ENCODE data around the gene USF3.

Gene USF3

DNA sequence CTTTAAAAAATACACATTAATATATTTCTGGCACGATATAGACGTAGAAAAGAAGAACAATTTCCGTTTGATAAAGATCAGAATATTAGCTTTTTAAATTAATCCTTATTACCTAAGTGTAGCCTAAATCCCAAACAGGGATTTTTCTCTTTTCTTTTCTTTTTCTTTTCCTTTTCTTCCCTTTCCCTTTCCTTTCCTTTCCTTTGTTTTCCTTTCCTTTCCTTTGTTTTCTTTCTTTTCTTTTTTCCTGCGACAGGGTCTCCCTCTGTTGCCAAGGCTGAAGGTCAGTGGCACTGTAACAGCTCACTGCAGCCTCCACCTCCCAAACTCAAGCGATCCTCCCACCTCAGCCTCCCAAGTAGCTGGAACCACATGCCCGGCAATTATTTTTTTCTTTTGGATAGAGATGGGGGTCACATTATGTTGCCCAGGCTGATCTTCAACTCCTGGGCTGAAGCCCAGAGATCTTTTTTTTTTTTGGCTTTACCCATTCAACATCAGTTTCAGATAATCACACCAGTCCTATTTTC, 1.8 kb upstream of the USF3 start:
- DNase-seq (ENCODE audit: low read depth) = no peak

DNA sequence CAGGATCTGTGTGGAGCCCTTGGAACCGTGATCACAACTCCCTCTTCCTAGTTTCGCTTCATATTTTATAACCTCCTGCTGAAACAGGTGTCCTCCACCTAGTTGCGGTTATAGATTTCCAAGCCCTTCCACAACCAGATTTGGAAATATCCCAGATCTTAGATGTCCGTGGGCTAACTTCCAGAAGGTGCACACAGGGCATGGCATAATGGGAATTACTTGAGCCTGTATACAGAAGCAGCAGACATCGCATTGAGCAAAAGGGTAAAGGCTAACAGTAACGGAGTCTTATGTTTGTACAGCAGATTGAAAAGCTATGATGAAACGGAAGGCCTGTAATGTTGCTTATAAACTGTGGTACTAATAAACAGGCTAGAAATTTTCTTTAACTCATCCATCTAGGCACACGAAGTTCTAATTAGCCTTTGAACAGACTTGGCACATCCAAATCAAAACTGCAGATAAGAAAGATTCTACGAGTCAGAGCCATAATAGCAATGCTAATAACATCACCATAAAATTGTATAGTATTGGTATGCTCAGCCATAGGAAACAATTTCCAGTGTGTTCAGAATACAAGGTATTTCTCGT, 1.2 kb upstream of the USF3 start:
- no peak for DNase-seq (ENCODE audit: low read depth)

DNA sequence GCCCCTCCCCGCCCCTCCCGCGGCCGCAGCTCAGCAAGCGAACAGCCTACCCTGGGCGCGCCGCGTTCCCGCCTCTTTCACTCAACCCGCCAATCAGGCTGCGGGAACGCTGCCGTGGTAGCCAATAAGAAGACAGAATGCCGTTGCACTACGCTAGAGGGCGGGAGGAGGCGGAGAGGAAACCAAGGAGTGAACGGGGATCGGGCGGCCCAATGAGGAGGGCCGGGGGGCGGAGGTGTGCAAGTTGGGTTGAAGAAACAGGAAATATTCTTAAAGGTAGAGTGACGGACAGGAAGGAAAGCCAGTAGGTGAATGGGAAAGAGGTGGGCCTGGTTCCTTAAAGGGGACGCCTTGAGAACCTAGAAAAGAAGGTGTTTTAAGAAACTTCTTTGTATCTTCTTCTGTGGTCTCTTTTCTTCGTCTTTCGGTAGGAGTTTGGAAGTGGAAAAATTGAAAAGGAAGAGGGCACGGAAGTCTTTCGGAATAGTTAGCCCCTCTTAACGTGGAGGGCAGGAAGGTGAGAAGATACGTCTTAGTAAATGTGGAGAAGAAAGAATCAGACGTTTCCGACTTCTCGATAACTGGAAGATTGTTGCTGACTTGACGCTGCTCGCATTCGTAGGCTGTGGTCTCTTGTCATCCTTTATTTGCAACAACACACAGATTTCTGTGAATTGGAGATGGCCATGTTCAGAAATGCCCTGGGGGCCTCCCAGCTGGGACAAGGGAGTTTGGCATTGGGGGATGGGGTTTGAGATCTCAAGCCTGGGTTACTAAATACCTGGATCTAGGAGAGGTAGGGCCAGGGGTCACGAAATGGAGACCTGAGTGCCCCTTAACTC, 437 bp upstream of the USF3 start:
- peak; percentile 98 for DNase-seq (ENCODE audit: low read depth)

DNA sequence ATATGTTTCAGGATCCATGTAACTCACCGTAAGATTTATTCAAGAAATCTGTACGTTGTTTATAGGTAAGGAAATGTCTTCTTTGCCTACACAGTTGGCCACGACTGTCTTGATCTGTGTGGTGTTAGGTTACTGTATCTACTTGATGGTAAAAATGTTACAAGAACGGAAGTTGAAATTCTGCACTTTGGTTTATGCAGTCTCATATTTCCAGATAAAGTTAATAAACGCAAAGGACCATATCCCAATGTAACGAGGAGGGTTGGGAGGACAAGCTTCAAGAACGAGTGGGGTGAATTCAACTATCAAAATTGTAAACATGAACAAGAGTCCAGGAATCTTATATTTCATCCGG, 1.0 kb downstream of the USF3 start:
- no peak for DNase-seq (ENCODE audit: low read depth)

DNA sequence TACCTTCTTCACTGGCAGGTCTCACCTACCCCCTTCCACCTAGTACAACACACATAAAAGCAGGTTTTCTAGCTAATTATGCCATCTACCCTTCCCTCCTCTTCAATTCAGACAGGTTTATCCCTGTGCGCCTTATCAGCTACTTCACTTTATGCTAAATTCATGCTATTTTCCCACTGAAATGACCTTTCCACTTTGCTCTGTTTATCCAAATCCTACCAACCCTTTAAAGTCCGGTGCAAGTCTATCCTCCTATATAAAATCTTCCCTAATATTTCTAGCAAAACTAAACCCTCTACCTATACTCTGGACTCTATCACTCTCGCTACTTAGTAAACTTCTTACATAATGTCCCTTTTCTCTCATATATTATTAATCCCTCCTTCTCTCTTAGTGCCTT, 6.0 kb downstream of the USF3 start:
- no peak for DNase-seq (ENCODE audit: low read depth)

DNA sequence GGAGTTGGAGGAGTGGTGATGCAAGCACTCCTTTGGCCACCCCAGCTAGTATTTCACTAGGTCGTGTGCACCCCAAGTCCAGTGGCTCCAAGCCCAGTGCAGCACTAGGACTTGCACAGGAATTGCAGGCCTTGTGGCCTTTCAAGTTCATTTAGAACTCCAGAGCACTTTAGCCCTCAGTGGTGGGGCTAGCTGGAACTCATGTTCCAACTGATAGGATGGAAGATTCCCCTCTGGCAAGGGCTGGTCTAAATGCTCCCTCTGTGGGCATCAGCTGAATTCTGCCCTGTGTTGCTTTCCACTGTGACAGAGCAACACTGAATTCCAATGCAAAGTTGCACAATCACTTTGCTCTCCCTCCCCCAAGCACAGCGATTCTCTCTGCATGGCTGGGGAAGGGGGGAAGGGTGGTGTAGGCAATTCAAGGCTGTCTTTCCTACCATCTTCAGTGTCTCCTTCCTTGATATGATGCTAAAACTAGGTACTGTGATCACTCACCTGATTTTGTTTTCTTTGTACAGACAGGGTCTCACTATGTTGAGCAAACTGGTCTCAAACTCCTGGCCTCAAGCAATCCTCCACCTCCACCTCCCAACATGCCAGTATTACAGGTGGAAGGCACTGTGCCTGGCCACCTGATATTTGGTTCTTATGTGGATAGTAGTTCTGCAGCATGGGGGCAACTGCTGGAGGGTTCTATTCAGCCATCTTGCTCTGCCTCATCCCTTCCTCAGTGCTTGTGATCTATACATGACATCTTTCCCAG, 10.3 kb downstream of the USF3 start:
- no peak for DNase-seq (ENCODE audit: low read depth)

DNA sequence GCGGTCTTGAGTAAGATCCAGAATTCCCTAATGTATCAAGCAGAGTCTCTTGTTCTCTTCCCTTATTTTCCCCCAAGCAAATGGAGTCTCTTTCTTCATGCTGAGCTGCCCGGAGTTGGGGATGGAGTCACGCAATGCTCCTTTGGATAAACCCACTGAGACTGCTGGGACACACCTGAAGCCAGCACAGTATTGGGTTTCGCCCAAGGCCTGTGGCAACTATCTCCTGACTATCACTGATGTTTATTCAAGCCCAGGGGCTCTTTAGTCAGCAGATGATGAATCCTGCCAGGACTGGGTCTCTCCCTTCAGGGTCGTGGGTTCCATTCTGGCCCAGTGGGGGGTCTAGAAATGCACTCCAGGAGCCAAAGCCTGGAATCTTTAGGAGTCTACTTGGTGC, 11.3 kb downstream of the USF3 start:
- DNase-seq (ENCODE audit: low read depth) = no peak

DNA sequence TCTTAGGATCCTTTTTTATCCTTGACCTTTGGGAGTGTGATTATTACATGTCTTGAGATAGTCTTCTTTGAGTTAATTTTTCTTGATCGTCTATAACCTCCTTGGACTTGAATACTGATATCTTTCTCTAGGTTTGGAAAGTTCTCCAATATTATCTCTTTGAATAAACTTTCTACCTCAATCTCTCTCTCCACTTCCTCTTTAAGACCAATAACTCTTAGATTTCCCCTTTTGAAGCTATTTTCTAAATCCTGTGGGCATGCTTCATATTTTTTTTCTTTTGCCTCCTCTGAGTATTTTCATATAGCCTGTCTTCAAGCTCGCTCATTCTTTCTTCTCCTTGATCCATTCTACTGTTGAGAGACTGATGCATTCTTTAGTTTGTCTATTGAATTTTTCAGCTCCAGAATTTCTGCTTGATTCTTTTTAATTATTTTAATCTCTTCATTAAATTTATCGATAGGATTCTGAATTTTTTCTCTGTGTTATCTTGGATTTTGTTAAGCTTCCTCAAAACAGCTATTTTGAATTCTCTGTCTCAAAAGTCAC, 12.1 kb downstream of the USF3 start:
- no peak for DNase-seq (ENCODE audit: low read depth)

DNA sequence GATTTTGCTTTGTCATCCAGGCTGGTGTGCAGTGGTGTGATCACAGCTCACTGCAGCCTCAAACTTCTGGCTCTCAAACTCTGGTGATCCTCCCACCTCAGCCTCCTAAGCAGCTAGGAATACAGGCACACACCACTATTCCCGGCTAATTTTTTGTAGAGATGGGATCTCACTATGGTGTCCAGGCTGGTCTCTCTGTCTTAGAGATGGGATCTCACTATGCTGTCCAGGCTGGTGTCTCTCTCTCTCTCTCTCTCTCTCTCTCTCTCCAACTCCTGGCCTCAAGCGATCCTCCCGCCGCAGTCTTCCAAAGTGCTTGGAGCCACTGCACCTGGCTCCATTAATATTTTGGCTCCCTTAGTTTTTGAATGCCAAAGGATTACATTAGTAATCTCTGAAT, 17.7 kb downstream of the USF3 start:
- no peak for DNase-seq (ENCODE audit: low read depth)

DNA sequence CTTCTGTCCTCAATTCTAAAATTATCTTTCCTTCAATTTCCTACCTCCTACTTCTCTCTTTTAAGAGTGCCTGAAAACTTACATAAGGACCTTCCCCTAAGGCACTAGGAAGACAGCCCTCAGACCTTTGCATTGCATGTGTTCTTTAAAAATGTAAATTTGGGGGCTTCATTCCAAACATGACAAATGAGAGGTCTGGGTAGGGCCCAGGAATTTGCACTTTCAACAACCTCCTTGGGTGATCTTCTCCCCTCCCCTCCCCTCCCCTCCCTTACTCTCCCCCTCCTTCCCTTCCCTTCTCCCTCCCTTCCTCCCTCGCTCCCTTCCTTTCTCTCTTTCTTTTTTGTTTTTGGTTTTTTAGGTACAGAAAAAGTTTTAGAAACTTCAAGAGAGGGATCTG, 18.7 kb downstream of the USF3 start:
- no peak for DNase-seq (ENCODE audit: low read depth)

DNA sequence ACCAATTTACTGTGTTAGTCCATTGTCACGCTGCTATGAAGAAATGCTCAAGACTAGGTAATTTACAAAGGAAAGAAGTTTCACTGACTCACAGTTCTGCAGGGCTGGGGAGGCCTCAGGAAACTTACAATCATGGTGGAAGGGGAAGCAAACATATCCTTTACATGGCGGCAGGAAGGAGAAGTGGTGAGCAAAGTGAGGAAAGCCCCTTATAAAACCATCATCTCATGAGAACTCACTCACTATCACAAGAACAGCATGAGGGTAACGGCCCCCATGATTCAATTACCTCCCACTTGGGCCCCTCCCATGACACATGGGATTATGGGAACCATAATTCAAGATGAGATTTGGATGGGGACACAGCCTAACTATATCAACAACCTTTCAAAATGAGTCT, 20.2 kb downstream of the USF3 start:
- no peak for DNase-seq (ENCODE audit: low read depth)

DNA sequence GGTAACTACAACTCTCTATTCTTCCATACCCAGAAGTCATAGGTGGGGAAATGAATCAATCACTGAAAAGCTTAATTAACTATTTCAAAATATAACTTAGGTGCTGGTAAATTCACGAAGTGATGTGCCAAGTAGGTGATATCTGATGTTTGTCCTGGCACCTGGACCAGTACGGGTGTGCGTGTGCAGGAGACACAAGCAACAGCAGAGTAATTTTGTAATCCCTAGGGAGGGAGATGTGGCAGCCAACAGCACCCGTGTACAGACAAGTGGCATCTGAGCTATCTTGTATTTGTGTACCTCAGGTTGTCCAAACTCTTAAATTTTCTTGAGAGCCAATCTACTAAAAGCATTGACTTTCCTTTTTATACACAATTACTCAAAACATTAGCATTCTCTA, 22.8 kb downstream of the USF3 start:
- DNase-seq (ENCODE audit: low read depth) = no peak

DNA sequence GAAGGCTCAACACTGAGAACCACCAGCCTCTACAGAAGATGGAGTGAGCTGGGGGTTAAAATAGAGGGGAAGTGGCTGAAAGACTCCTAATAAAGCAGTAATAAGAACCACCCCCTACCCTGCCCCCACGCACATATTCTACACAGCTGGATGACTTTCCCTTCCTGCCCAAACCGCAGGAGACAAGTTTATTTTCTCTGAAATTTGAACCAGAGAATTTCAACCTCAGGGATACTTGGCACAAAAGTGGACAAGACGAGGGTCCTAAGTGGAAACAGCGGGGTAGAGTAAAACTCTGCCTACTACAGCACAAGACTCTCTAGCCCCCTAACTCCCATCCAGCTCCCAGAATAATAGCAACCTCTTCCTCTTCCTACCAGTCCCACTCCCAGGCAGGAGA, 28.4 kb downstream of the USF3 start:
- no peak for DNase-seq (ENCODE audit: low read depth)

DNA sequence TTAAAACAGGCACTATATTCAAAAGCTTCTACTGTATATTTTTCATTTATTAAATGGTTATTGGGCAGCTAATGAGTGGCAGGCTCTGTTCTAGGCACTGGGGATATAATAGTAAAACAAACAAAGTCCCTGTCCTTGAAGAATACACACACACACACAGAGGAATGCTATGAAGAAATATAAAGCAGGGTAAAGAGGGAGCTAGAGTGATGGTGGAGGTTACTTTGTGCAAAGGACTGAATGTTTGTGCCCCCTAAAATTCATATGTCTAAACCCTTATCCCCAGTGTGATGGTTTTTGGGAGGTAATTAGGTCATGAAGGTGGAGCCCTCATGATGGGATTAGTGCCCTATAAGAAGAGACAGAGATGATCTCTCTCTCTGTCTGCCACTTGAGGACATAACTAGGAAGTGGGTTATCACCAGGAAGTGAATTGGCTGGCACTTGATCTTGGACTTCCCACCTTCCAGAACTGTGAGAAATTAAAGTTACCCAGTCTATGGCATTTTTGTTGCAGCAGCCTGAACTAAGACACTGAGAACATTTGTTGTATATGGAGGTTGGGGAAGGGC, 31.8 kb downstream of the USF3 start:
- no peak for DNase-seq (ENCODE audit: low read depth)

DNA sequence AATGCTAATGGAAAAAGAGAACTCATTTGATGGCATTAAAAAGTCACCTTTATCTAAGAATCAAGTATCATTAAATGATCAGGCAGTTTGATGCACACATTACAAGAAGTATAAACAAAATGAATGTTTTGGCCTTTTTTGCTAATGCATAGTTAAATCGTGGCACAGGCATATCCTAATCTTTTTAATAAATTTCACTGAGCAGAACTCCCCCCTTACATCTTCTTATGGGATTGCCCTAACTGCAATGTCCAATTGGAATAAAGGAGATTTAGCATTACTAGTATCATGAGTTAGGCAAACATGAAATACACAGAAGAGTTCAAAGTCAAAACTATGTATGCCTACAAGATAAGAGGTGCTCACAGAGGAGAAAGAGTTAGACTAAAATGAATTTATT, 32.7 kb downstream of the USF3 start:
- no peak for DNase-seq (ENCODE audit: low read depth)

DNA sequence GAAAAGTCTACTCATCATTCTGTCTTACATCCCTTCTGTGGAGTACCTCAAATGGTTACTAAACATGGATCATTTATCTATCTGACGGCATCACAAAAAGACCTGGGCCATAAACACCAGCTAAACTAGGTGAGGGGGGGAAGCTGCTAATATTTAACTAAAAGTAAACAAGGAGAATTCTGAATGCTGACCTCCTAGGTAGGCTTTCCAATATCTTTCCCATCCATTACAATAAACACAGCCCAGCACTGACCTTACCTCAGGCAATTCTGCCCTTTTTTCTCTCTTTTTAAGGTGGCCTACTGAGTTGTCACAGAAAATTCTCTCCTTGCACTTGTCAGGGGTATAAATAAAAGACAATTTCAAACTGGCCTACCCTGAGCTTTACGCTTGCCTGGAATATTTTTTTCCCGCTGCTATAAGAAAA, 33.1 kb downstream of the USF3 start:
- DNase-seq (ENCODE audit: low read depth) = no peak

DNA sequence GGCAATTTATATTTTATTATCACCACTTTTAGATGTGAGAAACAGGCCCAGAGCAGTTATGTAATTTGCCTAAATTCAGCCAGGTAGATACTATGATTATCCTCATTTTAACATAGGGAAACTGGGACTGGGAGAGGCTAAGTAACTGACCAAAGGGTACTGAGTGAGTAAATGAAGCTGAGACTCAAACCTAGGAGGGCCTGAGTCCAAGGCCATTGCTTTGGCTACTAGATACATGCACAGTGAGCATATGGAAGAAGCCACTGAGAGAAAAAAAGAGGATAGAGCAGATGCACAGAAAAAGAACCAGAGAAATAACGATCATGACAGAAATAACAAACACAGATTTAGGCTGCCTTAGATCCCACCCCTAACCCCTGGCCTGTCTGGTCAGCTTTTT, 33.6 kb downstream of the USF3 start:
- no peak for DNase-seq (ENCODE audit: low read depth)

DNA sequence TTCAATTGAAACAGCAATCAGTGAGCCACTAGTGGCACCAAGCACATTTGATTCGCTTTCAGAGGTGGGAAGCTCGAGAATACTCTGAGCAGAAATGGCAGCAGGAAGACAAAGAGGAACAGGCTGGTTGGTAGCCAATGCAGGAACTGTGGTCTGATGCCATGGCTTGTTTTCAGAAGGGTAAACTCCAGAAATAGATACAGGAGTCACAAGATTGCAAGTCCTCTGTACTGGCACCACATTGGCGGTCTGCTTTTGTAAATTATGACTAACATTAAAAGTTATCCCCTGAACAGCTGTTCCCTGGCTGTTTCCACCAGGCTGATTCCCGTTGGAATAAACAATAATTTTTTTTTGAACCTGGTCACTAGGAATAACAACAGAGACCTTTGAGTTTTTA, 35.5 kb downstream of the USF3 start:
- no peak for DNase-seq (ENCODE audit: low read depth)

DNA sequence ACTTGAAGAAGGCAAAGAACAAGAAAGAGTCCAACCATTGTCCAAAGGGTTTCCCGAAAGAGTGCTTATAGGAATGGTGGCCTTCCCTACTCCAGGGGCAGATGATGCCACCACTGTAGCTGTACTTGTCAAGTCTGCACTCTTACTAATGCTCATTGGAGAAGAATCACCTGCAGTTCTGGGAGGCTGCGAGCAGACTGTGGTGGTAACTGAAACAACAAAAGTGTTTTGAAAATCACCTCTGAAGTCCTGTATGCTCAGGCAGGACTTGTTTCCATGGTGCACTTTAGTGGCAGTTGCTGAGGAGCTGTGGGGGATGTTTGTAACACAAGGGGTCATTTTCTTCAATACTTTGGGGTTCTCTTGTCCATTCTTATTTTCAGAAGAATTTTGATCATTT, 36.0 kb downstream of the USF3 start:
- DNase-seq (ENCODE audit: low read depth) = no peak

DNA sequence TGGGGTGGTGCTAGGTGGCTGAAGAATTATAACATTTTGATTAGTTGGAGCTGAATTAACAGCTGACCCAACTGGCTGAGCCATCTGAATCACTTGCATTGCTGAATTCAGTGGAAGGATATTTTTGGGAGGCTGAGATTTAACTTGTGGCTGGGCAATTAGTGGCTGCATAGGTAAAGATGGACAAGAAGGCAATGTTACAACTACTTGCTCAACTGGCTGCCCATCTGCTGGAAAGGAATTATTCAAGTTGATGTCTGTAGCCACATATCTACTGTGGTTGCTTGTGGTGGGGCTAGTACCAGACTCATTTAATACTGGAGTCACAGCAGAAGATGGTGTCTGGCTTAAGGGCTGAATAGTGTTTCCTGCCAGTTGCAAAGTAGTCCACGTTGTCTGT, 36.4 kb downstream of the USF3 start:
- no peak for DNase-seq (ENCODE audit: low read depth)

DNA sequence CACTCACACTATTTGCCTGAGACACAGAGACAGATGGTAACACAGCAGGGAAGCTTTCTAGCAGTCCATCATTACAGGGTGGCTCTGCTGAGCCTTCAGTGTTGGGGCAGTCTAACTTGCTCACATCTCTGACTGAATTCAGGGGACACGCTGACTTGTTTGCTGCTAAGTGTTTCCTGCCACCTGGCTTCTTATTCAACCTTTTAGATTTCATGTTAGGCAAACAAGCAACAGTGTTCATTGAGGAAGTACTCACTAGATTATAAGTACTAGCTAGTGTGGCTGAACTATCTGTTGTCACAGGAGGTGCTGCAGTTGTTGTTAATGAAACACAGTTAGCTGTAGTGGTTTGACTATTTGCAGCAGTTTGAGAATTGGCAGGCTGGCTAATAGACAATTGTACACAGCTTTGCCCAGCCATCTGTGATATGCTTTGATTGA, 37.3 kb downstream of the USF3 start:
- no peak for DNase-seq (ENCODE audit: low read depth)

DNA sequence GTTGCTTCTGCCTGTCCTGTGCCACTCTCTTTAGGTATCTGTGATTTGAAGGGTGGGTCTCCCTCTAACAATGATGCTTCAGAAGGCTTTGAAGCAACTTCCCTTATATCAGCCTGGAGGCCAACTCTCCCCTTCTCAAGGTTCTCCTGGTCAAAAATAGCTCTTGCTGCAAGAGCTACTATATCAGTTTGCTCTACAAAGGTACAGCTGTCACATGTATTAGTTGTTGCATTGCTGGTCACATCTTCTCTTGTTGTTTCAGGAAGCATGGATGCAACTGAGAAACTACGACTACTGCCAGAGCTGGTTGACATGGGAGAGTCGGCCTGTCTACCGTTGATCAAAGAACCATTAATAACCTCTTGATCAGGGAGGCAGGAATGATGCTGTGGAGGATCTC, 38.3 kb downstream of the USF3 start:
- no peak for DNase-seq (ENCODE audit: low read depth)

Measured in T follicular helper cell (primary cell).